Transverse colon (tissue), 3 donors: ENCODE measurements around the gene CDK9.

Experiments
- CTCF ChIP-seq, 5 experiments: fragments of 200-600 bp in 3 of 5; fragments of 450-650 bp in 2 of 5; sonication (generic) in 3 of 5; IDR thresholded peaks; 1 replicate in 2 of 5; 2 replicates in 3 of 5; pipeline ENCODE4 v1.5.1; 2016 to 2017; ENCODE audit warnings: antibody characterized with exemption in 5 of 5, inconsistent platforms in 3 of 5, mild to moderate bottlenecking in 2 of 5, moderate library complexity in 1 of 5
- POLR2A ChIP-seq: fragments of 450-650 bp; IDR thresholded peaks from one replicate; pipeline ENCODE4 v1.6.1; 2016; ENCODE audit warnings: antibody characterized with exemption, mild to moderate bottlenecking, moderate library complexity

- TF ChIP-seq CTCF (IDR thresholded peaks at IDR 0.05) (no peak), POLR2A (no peak)
These were observed 23.6 kb upstream of the CDK9 start for GRCh38 chr9:127762111-127762676.
